IMR-90 (cell line): ENCODE results near the gene NCAM1. TPM values are rescaled to one million over a fixed set of nuclear protein-coding genes. Genes with fewer than 3 reads are reported as not detected.

ENCODE experiments used
- ATAC-seq: fragments of 200-7000 bp; cut with Tn5 transposase; 2 replicates; pipeline ENCODE4 v1.9.1; 2020; ENCODE audit warnings: low read depth, mild to moderate bottlenecking, moderate library complexity
- BruUV-seq: library from RNA; stranded (reverse); fragments of 400-500 nt; replicated peaks from 2 replicates; lab custom pipeline; 2021; lab: Mats Ljungman, UMichigan
- CTCF ChIA-PET: fragments of 300-600 bp; formaldehyde crosslinking; extraction: SDS; loops from one replicate; lab custom pipeline; 2021; ENCODE audit warnings: antibody characterized with exemption; lab: Yijun Ruan, JAX
- POLR2A ChIA-PET: fragments of 300-600 bp; sonication (Branson Sonifier 250); formaldehyde crosslinking; loops from one replicate; lab custom pipeline; 2022; ENCODE audit warnings: antibody characterized with exemption; ENCODE audit not compliant: unreplicated experiment; lab: Charles Lee
- DNase-seq: peaks from one replicate; pipeline ENCODE4 v3.0.0; 2013
- H2AFZ ChIP-seq: replicated peaks from 2 replicates; pipeline ENCODE3; 2013; ENCODE audit warnings: low read length, mild to moderate bottlenecking; ENCODE audit not compliant: poor library complexity
- H2AK5ac ChIP-seq: 2 replicates; pipeline ENCODE4 v1.6.1; 2013; ENCODE audit warnings: low read depth, low read length, inconsistent platforms
- H2AK9ac ChIP-seq: replicated peaks from 2 replicates; pipeline ENCODE3; 2013; ENCODE audit warnings: mild to moderate bottlenecking, low read depth, low read length, moderate library complexity; ENCODE audit not compliant: poor library complexity
- H2BK120ac ChIP-seq: 2 replicates; pipeline ENCODE4 v1.6.1; 2013; ENCODE audit warnings: low read depth, low read length, inconsistent platforms
- H2BK15ac ChIP-seq: 3 replicates; pipeline ENCODE4 v1.6.1; 2013; ENCODE audit warnings: low read depth, low read length, inconsistent platforms
- H2BK20ac ChIP-seq: 2 replicates; pipeline ENCODE4 v1.6.1; 2013; ENCODE audit warnings: low read depth, mild to moderate bottlenecking, inconsistent platforms, low read length, moderate library complexity
- H2BK5ac ChIP-seq: 2 replicates; pipeline ENCODE4 v1.6.1; 2013; ENCODE audit warnings: mild to moderate bottlenecking, low read depth, low read length, inconsistent platforms; ENCODE audit not compliant: poor library complexity, severe bottlenecking
- H3K14ac ChIP-seq: replicated peaks from 2 replicates; pipeline ENCODE4 v1.6.1; 2013; ENCODE audit warnings: low read depth, low read length, inconsistent platforms
- H3K18ac ChIP-seq: 2 replicates; pipeline ENCODE4 v1.6.1; 2013; ENCODE audit warnings: low read depth, low read length, control low read depth
- H3K23ac ChIP-seq: 2 replicates; pipeline ENCODE4 v1.6.1; 2013; ENCODE audit warnings: low read depth, low read length, inconsistent platforms
- H3K27ac ChIP-seq: 2 replicates; pipeline ENCODE4 v1.5.1; 2013; ENCODE audit warnings: mild to moderate bottlenecking, control low read depth, low read length; ENCODE audit not compliant: insufficient read depth
- H3K27me3 ChIP-seq: 2 replicates; pipeline ENCODE4 v1.6.1; 2013; ENCODE audit warnings: low read length; ENCODE audit not compliant: control insufficient read depth, insufficient read depth
- H3K36me3 ChIP-seq: 2 replicates; pipeline ENCODE4 v1.6.1; 2013; ENCODE audit warnings: low read length, mixed read lengths; ENCODE audit not compliant: control insufficient read depth, insufficient read depth
- H3K4ac ChIP-seq: 2 replicates; pipeline ENCODE4 v1.6.1; 2013; ENCODE audit warnings: low read depth, low read length, inconsistent platforms
- H3K4me1 ChIP-seq: 2 replicates; pipeline ENCODE4 v1.6.1; 2013; ENCODE audit warnings: low read length, mixed read lengths; ENCODE audit not compliant: control insufficient read depth, insufficient read depth
- H3K4me2 ChIP-seq: 2 replicates; pipeline ENCODE4 v1.6.1; 2013; ENCODE audit warnings: low read depth, mild to moderate bottlenecking, control low read depth, low read length, moderate library complexity
- H3K4me3 ChIP-seq: 2 replicates; pipeline ENCODE4 v1.5.1; 2013; ENCODE audit warnings: low read depth, mild to moderate bottlenecking, control low read depth, low read length, moderate library complexity; ENCODE audit not compliant: insufficient read depth
- H3K56ac ChIP-seq: 2 replicates; pipeline ENCODE4 v1.6.1; 2013; ENCODE audit warnings: low read length, inconsistent platforms; ENCODE audit not compliant: insufficient read depth; ENCODE audit errors: extremely low read depth
- H3K79me1 ChIP-seq, 2 experiments: 2 replicates each; pipeline ENCODE4 v1.6.1; 2013; ENCODE audit warnings: low read length in 2 of 2, inconsistent platforms in 1 of 2, low read depth in 1 of 2
- H3K9ac ChIP-seq: 2 replicates; pipeline ENCODE4 v1.6.1; 2013; ENCODE audit warnings: low read depth, low read length, control low read depth
- H3K9me1 ChIP-seq: 2 replicates; pipeline ENCODE4 v1.6.1; 2013; ENCODE audit warnings: low read length, inconsistent platforms; ENCODE audit not compliant: insufficient read depth
- H3K9me3 ChIP-seq: 2 replicates; pipeline ENCODE4 v1.6.1; 2013; ENCODE audit warnings: low read length; ENCODE audit not compliant: control insufficient read depth, insufficient read depth
- H4K20me1 ChIP-seq: 2 replicates; pipeline ENCODE4 v1.6.1; 2013; ENCODE audit warnings: low read length, inconsistent platforms; ENCODE audit not compliant: insufficient read depth
- H4K5ac ChIP-seq: 2 replicates; pipeline ENCODE4 v1.6.1; 2013; ENCODE audit warnings: mild to moderate bottlenecking, low read depth, low read length, control low read depth
- H4K8ac ChIP-seq, 2 experiments: 2 replicates each; pipeline ENCODE4 v1.6.1; 2013; ENCODE audit warnings: low read depth in 2 of 2, low read length in 2 of 2, control low read depth in 1 of 2, inconsistent platforms in 1 of 2
- H4K91ac ChIP-seq: 2 replicates; pipeline ENCODE4 v1.6.1; 2013; ENCODE audit warnings: low read depth, low read length, inconsistent platforms; ENCODE audit not compliant: insufficient read depth
- CEBPB ChIP-seq: IDR thresholded peaks from 2 replicates; pipeline ENCODE4 v1.6.1; 2012; ENCODE audit warnings: low read depth, low read length, improper control_type of control experiment
- RAD21 ChIP-seq: IDR thresholded peaks from 2 replicates; pipeline ENCODE4 v1.6.1; 2012; ENCODE audit warnings: low read length, improper control_type of control experiment
- WGBS, 2 experiments: methylation state at CpG; one replicate each; pipeline versions ENCODE4 v1.1.5 to v1.1.7; 2013; ENCODE audit warnings: missing lambda C conversion rate in 2 of 2; ENCODE audit not compliant: insufficient read length in 1 of 2; ENCODE audit errors: extremely low coverage in 2 of 2; 5-methylcytosine and 5-hydroxymethylcytosine counted together
- dilution Hi-C: fragments of 300-500 bp; cut with HindIII; formaldehyde crosslinking; loops from one replicate; pipeline ENCODE4 v1.14.3; 2018; ENCODE audit warnings: low sequenced_read_pairs; ENCODE audit not compliant: unreplicated experiment
- in situ Hi-C: fragments of 300-500 bp; cut with MboI; formaldehyde crosslinking; loops from 3 replicates; pipeline ENCODE4 v1.14.3; 2019; ENCODE audit warnings: low sequenced_read_pairs, inconsistent platforms, mixed read lengths
- intact Hi-C: fragments of 100-400 bp; cut with micrococcal nuclease; formaldehyde crosslinking; loops from 2 replicates; pipeline ENCODE4 v1.10.0; 2022
- polyA plus RNA-seq, 3 experiments: library from polyadenylated mRNA; depleted of rRNA; stranded (reverse); fragments of >200 nt; gene quantifications; 2 replicates each; pipeline ENCODE4 v1.2.3, GENCODE V29; 2012; ENCODE audit warnings: low replicate concordance in 1 of 3
- total RNA-seq: library from RNA; depleted of rRNA; stranded (reverse); fragments of >200 nt; gene quantifications from 2 replicates; pipeline ENCODE4 v1.2.3, GENCODE V29; 2012

Gene NCAM1
- total and polyA plus RNA-seq, 2 of the 4 experiments (the other 2 are of a cell fraction), result 0.09 to 0.18 TPM

- Histone ChIP-seq H3K9ac (no peak overlapping the region), H3K9me3 (no peaks in the 10 kb centered on the region), H3K23ac (no peak overlapping the region), H4K20me1 (no peaks in the 10 kb centered on the region), H3K56ac (no peak overlapping the region), H3K79me1 (no peaks in the 10 kb centered on the region), H3K4me1 (no peaks in the 10 kb centered on the region), H4K8ac (no peak overlapping the region), H2BK20ac (no peak overlapping the region), H3K4ac (no peak overlapping the region), H2AK5ac (no peak overlapping the region), H2AFZ (no peak overlapping the region), H3K18ac (no peak overlapping the region), H4K5ac (no peak overlapping the region), H2BK5ac (no peak overlapping the region), H2BK15ac (no peak overlapping the region), H3K27me3 (no peaks in the 10 kb centered on the region), H2BK120ac (no peak overlapping the region), H3K36me3 (peaks cover 10% of the 10 kb centered on the region), H3K9me1 (no peaks in the 10 kb centered on the region), H3K14ac (no peak overlapping the region), H3K27ac (no peak overlapping the region), H3K4me2 (no peak overlapping the region), H4K91ac (no peak overlapping the region), H3K4me3 (no peak overlapping the region), H2AK9ac (no peak overlapping the region)
- in situ Hi-C loops (no loop called here), dilution Hi-C loops (no loop called here), intact Hi-C loops (no loop called here)
- TF ChIP-seq CEBPB (peak; percentile 96), RAD21 (no peak)
- WGBS, 2 experiments, result 73 to 100% methylated on average over 1 to 2 of the region's 4 CpGs
- no peak for DNase-seq
- no peak for ATAC-seq
- ChIA-PET POLR2A (no interaction called here), CTCF (no interaction called here)
- BruUV-seq, result no TSS peak
Measured at GRCh38 chr11:113322158-113322557, 360.9 kb downstream of the NCAM1 start.
